HuH-7.5 (cell line): ENCODE data around the gene MMS19.
A peak's percentile ranks its signal among the peaks of the same experiment; 100 is the strongest.
"Not testable (repeated sequence)": the region's sequence is repeated elsewhere in the genome, so short reads cannot be mapped to it uniquely, and the experiment has no call there.

Source experiments
- DNase-seq: peaks from one replicate; pipeline ENCODE4 v3.0.0; 2011; ENCODE audit warnings: low spot score

Gene MMS19

GRCh38 chr10:97502916-97503315 lies 4.7 kb upstream of the MMS19 start:
- DNase-seq: no peak

- no peak for DNase-seq
Observed at GRCh38 chr10:97500297-97500575, 2.0 kb upstream of the MMS19 start.

GRCh38 chr10:97499561-97500296 lies 1.5 kb upstream of the MMS19 start:
- DNase-seq: no peak

- peak; percentile 56 for DNase-seq
Observed at GRCh38 chr10:97498841-97499560, 779 bp upstream of the MMS19 start, which contains the start of gene UBTD1. Gene UBTD1 (plus strand): TSS chr10:97498924. CDS start chr10:97499204, 280 bp downstream.

- peak; percentile 83 for DNase-seq
Observed at GRCh38 chr10:97497572-97498075, 598 bp downstream of the MMS19 start.

- no peak for DNase-seq
Observed at GRCh38 chr10:97494863-97495506, 3.2 kb downstream of the MMS19 start.

GRCh38 chr10:97494151-97494550 lies 4.1 kb downstream of the MMS19 start:
- no peak for DNase-seq

- DNase-seq: no peak
Observed at GRCh38 chr10:97490592-97490991, 7.6 kb downstream of the MMS19 start.

GRCh38 chr10:97485647-97486281 lies 12.5 kb downstream of the MMS19 start:
- DNase-seq: no peak

- no peak for DNase-seq
Observed at GRCh38 chr10:97483921-97484320, 14.3 kb downstream of the MMS19 start.

GRCh38 chr10:97483506-97483905 lies 14.7 kb downstream of the MMS19 start:
- no peak for DNase-seq

- DNase-seq: no peak
Observed at GRCh38 chr10:97482381-97482780, 15.8 kb downstream of the MMS19 start.

- no peak for DNase-seq
Observed at GRCh38 chr10:97481071-97481470, 17.2 kb downstream of the MMS19 start.

- no peak for DNase-seq
Observed at GRCh38 chr10:97479939-97480338, 18.3 kb downstream of the MMS19 start.

GRCh38 chr10:97479410-97479809 lies 18.8 kb downstream of the MMS19 start:
- DNase-seq: not testable (repeated sequence)

- no peak for DNase-seq
Observed at GRCh38 chr10:97475936-97476594, 22.2 kb downstream of the MMS19 start.

GRCh38 chr10:97474918-97475317 lies 23.3 kb downstream of the MMS19 start:
- no peak for DNase-seq

GRCh38 chr10:97468781-97469180 lies 29.4 kb downstream of the MMS19 start:
- not testable (repeated sequence) for DNase-seq

- DNase-seq: no peak
Observed at GRCh38 chr10:97468162-97468561, 30.1 kb downstream of the MMS19 start.

GRCh38 chr10:97466755-97467154 lies 31.5 kb downstream of the MMS19 start:
- no peak for DNase-seq

GRCh38 chr10:97465982-97466381 lies 32.2 kb downstream of the MMS19 start:
- DNase-seq: no peak

GRCh38 chr10:97464226-97464625 lies 34.0 kb downstream of the MMS19 start:
- no peak for DNase-seq
